ENCODE results near the gene PABPN1. TPM values are rescaled to one million over a fixed set of nuclear protein-coding genes. Genes with fewer than 3 reads are reported as not detected.

Gene PABPN1
- total RNA-seq, 2 donors from 2014 or later, result 293 TPM

DNA sequence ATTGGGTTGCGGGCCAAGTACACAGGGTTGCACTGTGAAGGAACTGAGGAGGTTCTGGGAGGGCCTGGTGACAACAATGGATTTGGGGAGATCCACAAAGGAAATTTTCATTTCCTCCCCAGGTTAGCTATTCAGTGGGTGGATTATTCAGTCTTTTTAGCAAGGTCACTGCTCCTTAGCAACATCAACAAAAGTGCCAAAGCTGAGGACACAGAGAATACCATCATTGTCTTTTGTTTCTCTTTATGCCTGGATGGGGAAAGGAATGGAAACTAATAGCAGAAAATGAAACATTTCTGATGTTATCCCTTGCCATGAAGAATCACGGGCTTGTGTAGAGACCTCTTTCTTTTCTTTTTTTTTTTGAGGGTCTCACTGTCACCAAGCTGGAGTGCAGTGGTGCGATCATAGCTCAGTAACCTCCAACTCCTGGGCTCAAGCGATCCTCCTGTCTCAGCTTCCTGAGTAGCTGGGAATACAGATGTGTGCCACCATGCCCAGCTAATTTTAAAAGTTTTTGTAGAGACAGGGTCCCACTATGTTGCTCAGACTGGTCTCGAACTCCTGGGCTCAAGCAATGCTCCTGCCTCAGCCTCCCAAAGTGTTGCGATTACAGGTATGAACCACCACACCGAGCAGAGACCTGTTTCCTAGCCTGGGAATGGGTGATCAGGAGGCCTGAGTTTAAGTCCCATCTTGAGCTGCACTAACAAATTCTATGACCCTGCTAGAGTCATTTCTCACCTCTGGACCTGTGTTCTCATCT, 25.1 kb upstream of the PABPN1 start:
- Histone ChIP-seq H3K9me3 (ENCODE audit: control insufficient read depth, low read length) (no peaks in the 10 kb centered on the region), H3K4me1 (ENCODE audit: control insufficient read depth, insufficient read depth, low read length) (no peaks in the 10 kb centered on the region), H3K36me3 (ENCODE audit: control insufficient read depth, insufficient read depth, low read length) (peaks cover 6% of the 10 kb centered on the region), H3K4me3 (ENCODE audit: low read length) (no peak overlapping the region), H3K27ac (ENCODE audit: low read depth, low read length) (no peak overlapping the region), H3K9ac (ENCODE audit: extremely low read depth, low read length, poor library complexity, severe bottlenecking) (no peak overlapping the region), H3K27me3 (ENCODE audit: control insufficient read depth, insufficient read depth, low read length, poor library complexity, severe bottlenecking) (peaks cover 14% of the 10 kb centered on the region)
- H3K36me3 Mint-ChIP-seq (ENCODE audit: low read depth), result peaks cover 3% of the 10 kb centered on the region
- no peaks in the 10 kb centered on the region for H3K9me3 Mint-ChIP-seq
- no peak overlapping the region for H3K27ac Mint-ChIP-seq
- H3K27me3 Mint-ChIP-seq (ENCODE audit: insufficient read depth), result peaks cover 60% of the 10 kb centered on the region
- TF ChIP-seq, protein P1, sequence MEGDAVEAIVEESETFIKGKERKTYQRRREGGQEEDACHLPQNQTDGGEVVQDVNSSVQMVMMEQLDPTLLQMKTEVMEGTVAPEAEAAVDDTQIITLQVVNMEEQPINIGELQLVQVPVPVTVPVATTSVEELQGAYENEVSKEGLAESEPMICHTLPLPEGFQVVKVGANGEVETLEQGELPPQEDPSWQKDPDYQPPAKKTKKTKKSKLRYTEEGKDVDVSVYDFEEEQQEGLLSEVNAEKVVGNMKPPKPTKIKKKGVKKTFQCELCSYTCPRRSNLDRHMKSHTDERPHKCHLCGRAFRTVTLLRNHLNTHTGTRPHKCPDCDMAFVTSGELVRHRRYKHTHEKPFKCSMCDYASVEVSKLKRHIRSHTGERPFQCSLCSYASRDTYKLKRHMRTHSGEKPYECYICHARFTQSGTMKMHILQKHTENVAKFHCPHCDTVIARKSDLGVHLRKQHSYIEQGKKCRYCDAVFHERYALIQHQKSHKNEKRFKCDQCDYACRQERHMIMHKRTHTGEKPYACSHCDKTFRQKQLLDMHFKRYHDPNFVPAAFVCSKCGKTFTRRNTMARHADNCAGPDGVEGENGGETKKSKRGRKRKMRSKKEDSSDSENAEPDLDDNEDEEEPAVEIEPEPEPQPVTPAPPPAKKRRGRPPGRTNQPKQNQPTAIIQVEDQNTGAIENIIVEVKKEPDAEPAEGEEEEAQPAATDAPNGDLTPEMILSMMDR (conservative IDR thresholded peaks at IDR 0.05), result no peak
- WGBS, 2 experiments (ENCODE audit: insufficient coverage in 1 of 2, insufficient read length in 1 of 2), result 92 to 97% methylated on average over 7 of the region's 7 CpGs
- H3K4me3 Mint-ChIP-seq, result no peak overlapping the region
- H3K4me1 Mint-ChIP-seq, result peaks cover 16% of the 10 kb centered on the region
- no peak for DNase-seq

DNA sequence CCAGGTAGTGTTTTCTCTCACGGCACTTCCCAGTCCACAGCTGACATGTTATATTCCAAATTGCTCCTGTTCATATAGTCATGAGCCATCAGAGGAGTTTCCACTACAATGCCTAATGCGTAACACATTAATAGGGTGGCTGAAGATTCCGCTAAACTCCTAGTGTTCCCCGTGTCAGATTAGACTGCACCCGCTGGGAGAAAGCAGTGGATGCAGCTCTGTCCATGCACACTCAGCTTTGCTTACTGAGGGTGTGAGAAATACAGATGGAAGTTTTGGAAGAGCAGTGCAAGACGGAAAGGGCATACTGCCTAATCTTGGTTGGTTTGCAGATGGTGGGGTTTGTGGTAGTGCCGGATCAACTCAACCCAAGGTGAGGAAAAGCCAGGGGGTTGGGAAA, 24.2 kb upstream of the PABPN1 start:
- TF ChIP-seq, protein P1 (conservative IDR thresholded peaks at IDR 0.05), result no peak
- H3K27me3 Mint-ChIP-seq (ENCODE audit: insufficient read depth), result peaks cover 51% of the 10 kb centered on the region
- no peaks in the 10 kb centered on the region for H3K9me3 ChIP-seq (ENCODE audit: control insufficient read depth, low read length)
- no peak overlapping the region for H3K4me3 ChIP-seq (ENCODE audit: low read length)
- peaks cover 6% of the 10 kb centered on the region for H3K36me3 ChIP-seq (ENCODE audit: control insufficient read depth, insufficient read depth, low read length)
- no peak overlapping the region for H3K27ac Mint-ChIP-seq
- 90 to 93% methylated on average over 6 to 7 of the region's 7 CpGs for WGBS, 2 experiments (ENCODE audit: insufficient coverage in 1 of 2, insufficient read length in 1 of 2)
- H3K4me3 Mint-ChIP-seq, result no peak overlapping the region
- H3K9me3 Mint-ChIP-seq, result no peaks in the 10 kb centered on the region
- no peaks in the 10 kb centered on the region for H3K4me1 ChIP-seq (ENCODE audit: control insufficient read depth, insufficient read depth, low read length)
- DNase-seq, result no peak
- H3K27me3 ChIP-seq (ENCODE audit: control insufficient read depth, insufficient read depth, low read length, poor library complexity, severe bottlenecking), result peaks cover 5% of the 10 kb centered on the region
- peaks cover 16% of the 10 kb centered on the region for H3K4me1 Mint-ChIP-seq
- H3K9ac ChIP-seq (ENCODE audit: extremely low read depth, low read length, poor library complexity, severe bottlenecking), result no peak overlapping the region
- no peak overlapping the region for H3K27ac ChIP-seq (ENCODE audit: low read depth, low read length)
- peaks cover 3% of the 10 kb centered on the region for H3K36me3 Mint-ChIP-seq (ENCODE audit: low read depth)

DNA sequence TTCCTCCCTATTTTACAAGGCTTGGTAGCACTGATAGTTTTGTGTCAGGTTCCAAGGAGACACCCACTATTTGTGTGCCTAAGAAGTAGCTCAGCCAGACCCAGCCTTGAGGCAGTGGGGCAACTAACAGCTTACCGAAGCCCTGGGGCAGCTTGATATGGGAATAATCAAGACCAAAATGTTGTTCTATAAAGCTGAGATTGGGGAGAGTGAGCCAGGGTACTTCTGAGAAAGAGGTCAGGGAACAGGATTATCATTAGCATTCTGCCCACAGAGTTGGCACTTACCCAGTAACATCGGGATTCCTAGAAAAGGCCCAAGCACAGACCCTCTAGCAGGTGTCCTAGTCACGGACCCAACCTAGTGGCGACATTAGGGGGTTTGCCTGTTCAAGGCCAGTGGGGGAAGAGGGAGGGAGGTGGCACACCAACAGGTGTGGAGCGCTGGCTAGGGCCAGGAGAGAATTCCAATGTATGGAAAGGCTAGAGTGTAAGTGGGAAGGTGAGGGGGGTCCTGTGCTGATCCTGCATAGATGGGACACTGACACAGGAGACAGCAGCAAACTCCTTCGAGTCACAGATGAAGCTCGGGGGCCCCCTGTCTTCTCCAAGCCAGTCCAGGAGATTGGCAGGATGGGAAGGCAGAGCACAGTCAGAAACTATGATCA, 23.5 kb upstream of the PABPN1 start:
- Histone ChIP-seq H3K9ac (ENCODE audit: extremely low read depth, low read length, poor library complexity, severe bottlenecking) (no peak overlapping the region), H3K4me1 (ENCODE audit: control insufficient read depth, insufficient read depth, low read length) (no peaks in the 10 kb centered on the region), H3K9me3 (ENCODE audit: control insufficient read depth, low read length) (no peaks in the 10 kb centered on the region), H3K27me3 (ENCODE audit: control insufficient read depth, insufficient read depth, low read length, poor library complexity, severe bottlenecking) (no peaks in the 10 kb centered on the region), H3K4me3 (ENCODE audit: low read length) (no peak overlapping the region), H3K36me3 (ENCODE audit: control insufficient read depth, insufficient read depth, low read length) (peaks cover 6% of the 10 kb centered on the region), H3K27ac (ENCODE audit: low read depth, low read length) (no peak overlapping the region)
- H3K4me3 Mint-ChIP-seq, result no peak overlapping the region
- TF ChIP-seq, protein P1 (conservative IDR thresholded peaks at IDR 0.05), result no peak
- H3K9me3 Mint-ChIP-seq, result no peaks in the 10 kb centered on the region
- WGBS, 2 experiments (ENCODE audit: insufficient coverage in 1 of 2, insufficient read length in 1 of 2), result 94 to 97% methylated on average over 7 of the region's 7 CpGs
- peaks cover 16% of the 10 kb centered on the region for H3K4me1 Mint-ChIP-seq
- peaks cover 49% of the 10 kb centered on the region for H3K27me3 Mint-ChIP-seq (ENCODE audit: insufficient read depth)
- peaks cover 3% of the 10 kb centered on the region for H3K36me3 Mint-ChIP-seq (ENCODE audit: low read depth)
- no peak overlapping the region for H3K27ac Mint-ChIP-seq
- no peak for DNase-seq
